Measurements from ENCODE around the gene TBCCD1.
"Not testable (repeated sequence)": the region's sequence is repeated elsewhere in the genome, so short reads cannot be mapped to it uniquely, and the experiment has no call there.

The TBCCD1 gene

DNA sequence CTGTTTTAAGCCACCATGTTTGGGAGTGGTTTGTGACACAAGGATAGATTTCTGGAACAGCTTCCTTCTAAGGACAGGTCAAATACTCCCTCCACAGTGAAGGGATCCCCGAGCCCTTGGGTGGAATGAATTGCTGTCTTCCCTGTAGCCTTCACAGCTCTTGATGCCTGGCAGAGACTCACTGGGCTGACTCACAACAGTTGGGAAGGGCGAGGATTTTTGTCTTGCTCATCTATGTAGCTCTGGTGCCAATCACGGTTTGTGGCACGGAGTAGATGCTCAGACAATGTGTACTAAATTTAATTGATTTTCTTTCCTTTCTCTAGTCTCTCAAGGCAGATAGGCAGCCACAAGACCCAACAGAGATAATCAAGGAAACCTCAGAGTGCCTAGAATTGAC, 49.9 kb downstream of the TBCCD1 start:
- no peak for DNase-seq

DNA sequence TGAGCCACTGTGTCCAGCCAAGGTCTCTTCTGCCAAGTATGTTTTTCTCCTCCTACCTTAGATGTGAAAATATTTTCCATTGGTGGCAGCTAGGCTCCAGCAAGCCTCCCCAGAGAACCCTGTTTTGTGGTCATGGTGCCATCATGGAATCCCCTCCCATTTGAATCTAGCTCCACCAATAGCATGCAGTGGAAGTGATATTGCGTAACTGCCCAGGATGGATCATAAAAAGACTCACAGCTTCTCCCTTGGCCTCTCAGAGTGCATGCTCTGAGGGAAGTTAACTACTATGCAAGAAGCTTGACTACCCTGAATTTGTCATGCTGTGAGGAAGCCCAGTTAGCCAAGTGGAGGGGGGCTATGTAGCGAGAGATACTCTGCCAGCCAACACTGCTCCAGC, 50.5 kb downstream of the TBCCD1 start:
- no peak for DNase-seq

DNA sequence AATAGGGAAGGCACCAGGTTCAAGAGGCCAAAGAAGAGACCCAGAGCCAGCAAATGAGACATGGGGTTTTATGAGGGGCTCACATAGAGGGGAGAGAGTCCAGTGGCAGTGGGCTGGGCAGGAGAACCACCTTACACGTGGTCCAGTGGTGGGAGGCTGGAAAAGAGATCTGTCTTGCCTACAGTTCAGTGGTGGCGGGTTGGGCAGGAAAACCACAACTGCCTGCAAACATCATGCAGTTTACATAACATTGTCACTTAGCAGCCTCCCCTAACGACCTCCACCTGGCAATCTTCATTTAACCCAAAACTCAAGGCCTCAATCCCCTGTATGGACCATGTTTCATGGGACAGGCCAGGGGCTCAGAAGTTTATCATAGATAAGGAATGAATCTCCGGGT, 52.0 kb downstream of the TBCCD1 start:
- DNase-seq = no peak

DNA sequence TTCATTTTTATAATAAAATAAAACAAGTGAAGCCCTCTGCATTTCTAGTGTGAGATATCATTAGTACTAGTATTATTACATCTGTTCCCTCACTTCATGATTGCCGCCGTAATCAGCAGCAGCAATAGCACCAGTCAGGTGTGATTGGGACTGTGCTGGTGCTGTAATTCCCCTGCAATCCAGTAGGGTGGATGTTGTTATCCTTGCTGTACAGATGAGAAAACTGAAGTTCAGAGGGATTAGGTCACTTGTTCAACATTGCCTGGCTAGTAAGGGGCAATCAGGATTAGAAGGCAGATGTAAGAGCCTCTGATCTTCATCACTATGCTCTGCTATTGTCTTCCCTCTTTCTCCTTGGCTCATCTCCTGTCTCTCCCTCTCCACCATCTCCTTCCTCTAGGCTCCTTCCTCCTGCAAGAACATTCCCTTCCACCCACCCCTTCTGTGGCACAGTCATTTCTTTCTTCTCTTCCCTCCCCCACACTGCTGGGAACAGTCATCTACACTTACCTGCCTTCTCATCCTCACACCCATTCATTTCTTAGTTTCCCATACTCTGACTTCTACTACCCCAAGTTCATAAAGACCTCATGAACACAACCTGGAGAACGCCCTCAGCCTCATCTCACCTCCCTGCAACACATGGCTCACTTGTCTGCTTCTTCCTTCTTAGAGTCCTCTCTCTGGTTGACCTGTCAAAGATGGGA, 52.7 kb downstream of the TBCCD1 start:
- DNase-seq = peak; percentile 13

DNA sequence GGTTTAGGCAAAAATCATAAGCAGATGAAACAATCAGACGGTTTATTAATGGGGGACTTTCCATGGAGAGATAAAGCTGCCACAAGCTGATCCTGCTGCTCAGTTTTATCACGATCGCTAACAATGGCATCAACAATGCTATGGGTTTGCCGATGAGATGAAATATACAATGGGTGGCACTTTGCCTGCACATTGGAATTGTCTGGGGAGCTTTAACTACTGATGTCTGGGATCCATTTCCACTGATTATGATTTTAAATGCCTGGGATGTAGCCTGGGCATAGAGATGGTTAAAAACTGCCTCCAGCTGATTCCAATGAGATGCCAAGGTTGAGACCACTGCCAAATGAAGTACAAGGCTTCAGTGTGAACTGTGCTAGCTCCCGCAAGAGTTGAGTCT, 53.8 kb downstream of the TBCCD1 start:
- DNase-seq = no peak

DNA sequence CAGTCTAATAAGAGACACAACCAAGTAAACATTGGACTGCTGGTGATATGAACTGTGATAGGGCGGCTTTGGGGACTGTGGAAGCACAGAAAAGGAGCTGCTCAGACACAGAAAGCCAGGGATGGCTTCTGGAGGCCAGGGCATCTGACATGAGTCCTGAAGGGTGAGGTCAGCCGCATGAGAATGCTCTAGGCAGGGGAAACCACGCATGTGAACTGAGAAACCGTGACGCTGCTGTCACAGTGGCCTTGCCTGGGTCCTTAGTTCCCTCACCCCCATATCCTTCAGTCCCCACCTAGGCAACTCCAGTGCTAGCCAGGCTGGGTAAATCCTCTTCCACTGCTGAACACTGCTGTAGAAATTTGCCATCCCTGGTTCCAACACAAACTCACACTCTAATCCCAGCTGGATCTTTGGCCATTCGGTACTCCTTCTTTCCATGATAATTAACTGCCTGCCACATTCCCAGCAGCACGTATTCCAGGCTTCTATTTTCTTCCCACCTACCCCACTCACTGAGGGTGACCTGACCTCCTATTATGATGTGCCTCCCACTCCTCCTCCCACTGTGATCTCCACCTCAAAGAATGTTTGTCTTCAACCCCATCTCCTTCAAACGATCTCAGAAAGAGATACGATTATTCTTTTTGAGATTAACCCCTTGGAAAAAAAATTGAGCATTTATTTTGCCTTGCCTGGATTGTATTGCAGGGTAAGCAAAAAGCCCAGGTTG, 54.4 kb downstream of the TBCCD1 start:
- no peak for DNase-seq

DNA sequence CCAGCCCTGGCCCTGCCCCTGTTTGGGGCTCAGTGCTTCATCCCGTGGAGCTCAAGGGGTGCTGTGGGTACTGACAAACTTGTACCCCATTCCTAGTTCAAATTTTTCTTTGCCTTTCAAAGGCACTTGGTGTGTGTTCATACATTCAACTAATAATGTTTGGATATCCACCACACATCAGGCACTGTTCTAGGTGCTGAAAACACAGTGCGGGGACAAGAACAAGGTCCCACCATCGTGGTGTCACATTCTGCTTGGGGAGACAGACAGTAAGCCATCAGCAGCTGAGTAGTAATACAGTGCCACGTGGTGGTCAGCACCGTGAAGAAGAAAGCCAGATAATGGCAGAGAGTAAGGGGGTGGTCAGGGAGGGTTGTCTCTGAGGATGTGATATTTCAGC, 55.4 kb downstream of the TBCCD1 start:
- DNase-seq = no peak

DNA sequence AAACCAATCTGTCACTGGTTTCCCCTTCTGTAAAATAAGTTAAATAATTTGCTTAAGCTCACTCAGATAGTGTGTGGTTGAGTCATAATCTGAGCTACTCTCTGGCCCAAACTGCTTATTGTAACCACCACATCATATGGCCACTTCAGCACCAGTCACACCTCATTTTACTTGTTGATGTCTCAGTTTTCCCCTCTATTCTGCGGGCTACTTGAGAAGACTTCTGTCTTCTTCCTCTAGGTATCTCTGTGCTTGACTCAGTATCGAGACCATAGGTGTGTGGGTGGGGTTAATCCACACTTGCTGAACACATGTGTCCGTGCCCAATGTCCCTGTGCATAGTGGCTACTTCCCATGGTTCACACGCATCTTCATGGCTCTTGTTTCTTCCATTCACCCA, 55.9 kb downstream of the TBCCD1 start:
- DNase-seq = no peak

DNA sequence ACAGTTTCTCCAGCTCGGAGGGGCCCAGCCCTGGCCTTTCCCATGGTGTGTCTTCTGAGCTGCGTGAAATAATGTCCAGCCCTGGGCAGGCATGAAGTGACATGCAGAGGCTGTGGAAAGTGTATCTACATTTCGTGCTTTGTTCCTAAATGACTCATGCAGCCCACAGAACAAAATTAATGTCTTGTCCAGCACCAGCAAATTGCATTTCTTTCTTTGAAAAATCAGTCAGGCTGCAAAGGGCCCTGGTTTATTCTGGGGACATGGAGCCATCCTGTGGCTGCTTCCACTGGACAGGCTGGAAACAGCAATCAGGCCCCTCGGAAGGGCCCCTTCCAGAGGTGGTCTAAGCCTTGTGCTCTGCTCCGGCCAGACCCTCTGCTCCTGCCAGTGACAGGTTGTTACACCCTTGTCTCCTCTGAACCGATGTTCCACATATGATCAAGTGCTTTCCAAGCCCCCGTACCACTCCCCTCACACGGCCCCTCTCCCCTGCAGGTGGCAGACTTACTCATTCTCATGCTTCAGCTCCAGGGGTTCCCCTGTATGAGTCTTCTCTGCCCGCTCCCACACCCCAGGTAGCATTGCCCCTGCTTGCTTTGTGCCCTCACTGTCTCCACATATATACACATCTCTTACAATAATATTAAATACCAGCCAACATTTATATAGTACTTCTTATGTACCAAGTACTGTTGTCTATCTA, 56.6 kb downstream of the TBCCD1 start:
- DNase-seq = no peak

DNA sequence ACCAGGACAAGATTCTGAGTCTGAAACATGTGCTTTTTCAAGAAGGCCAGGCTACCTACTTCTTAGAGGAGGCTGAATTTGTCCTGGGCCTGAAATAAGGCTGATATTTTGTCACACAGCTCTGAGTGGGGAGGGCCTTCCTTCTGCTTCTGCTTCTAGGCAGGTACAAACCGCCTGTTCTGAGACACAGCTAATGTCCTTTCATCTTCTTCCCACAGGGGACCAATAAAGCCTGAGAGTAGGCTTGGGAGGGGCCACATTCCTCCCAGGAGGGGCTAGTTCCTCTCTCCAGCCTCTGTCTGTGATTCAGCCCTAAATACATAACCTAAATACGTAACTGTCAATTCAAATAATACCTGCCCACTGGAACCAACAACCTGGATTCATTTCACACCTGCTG, 57.7 kb downstream of the TBCCD1 start:
- no peak for DNase-seq

DNA sequence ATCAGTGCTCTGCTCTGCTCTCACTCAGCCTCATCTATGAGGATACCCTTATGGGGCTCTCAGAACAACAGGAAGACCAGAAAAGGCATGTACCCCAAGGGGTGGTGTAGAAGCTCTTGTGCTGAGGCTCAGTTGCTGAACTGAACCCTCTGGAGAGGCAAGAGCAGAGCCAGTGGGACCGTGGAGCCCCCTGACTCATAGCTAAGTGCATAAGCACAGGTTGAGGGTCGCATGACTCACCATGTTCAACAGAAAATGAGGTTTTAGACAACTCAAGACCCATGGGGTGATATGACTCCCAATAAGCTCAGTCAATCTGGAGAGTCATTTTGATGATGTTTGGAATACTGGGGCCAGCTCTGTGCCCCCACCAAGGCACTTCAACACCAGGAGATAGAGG, 60.3 kb downstream of the TBCCD1 start:
- DNase-seq = no peak

DNA sequence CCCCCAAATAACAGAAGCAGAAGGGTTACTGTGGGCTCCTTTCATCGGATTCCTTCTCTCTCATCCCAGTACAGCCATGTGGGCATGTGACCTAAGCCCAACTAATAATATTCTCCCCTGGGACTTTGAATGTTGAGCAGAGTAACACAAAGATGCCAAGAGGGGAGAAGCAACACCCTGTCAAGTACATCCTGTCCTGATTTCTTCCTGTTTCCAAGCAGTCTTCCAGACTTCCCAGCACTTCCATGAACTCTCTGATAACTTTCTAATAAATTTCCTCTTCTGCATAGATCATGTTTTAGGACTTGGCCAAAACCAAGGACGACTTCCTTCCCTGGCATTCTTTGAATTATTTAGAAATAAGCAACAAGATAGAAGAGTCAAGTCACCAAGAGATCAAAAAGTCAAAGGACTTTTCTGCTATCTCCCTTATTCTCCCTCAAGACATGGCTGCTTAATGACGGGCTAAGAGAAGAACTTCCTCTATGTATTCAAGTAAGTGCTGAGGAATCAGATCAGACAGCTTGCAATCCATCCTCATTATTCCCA, 60.9 kb downstream of the TBCCD1 start:
- no peak for DNase-seq

DNA sequence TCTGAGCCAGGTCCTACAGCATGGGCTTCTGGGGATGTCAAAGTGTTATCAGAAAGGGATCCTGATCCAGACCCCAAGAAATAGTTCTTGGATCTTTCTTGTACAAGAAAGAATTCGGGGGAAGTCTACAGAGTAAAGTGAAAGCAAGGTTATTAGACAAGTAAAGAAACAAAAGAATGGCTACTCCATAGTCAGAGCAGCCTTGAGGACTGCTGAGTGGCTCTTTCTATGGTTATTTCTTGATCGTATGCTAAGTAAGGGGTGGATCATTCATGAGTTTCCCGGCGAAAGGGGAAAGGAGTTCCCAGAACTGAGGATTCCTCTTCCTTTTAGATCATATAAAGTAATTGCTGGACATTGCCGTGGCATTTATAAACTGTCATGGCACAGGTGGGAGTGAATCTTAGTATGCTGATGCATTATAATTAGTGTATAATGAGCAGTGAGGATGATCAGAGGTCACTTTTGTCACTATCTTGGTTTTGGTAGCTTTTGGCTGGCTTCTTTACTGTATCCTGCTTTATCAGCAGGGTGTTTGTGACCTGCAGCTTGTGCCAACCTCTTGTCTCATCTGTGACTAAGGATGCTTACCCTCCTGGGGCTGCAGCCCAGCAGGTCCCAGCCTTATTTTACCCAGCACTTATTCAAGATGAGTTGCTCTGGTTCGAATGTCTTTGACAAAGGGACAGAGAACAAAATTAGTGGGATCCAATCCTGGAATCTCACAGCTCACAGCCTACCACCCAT, 64.0 kb downstream of the TBCCD1 start:
- no peak for DNase-seq

DNA sequence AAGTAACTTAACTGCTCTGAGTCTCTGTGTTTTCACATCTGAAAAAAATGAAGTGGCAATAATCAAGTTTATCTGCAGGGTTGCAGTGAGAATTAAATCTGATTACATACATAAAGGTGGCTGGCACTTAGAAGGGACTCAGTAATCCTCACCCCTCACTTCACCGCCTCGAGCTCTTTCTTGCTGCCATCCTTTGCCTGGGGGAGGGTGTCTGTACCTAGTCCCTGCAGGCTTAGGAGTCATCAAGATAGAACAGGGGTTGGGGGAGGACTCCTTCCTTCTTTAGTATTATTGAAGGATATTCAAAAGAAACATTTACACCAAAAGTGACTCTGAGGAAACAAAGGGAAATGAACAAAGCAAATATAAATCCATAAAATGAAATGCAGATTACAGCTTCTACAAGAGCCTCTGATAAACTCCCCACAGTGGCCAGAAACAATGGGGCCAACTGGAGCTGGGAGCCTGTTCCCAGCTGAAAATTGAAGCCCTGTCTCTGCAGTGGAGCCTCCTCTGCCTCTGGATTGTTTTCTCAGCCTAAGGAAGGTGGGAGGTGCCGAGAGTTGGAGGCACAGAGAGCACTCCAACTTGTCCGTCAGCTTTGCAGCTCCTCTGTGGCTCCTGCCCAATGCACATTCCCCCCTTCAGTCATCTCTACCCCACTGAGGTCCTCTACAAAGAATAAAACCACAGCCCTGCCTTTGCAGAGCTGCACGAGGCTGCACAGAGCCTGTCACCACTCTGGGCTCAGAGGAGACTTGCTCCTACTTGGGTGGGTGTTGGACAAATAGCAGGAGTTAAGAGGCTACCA, 64.8 kb downstream of the TBCCD1 start:
- DNase-seq = no peak

DNA sequence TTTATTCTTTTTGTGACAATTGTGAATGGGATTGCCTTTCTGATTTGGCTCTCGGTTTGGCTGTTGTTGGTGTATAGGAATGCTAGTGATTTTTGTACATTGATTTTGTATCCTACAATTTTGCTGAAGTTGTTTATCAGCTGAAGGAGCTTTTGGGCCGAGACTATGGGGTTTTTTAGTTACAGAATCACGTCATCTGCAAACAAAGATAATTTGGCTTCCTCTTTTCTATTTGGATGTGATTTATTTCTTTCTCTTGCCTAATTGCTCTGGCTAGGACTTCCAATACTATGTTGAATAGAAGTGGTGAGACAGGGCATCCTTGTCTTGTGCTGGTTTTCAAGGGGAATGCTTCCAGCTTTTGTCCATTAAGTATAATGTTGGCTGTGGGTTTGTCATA, 67.2 kb downstream of the TBCCD1 start:
- DNase-seq = peak; percentile 18

DNA sequence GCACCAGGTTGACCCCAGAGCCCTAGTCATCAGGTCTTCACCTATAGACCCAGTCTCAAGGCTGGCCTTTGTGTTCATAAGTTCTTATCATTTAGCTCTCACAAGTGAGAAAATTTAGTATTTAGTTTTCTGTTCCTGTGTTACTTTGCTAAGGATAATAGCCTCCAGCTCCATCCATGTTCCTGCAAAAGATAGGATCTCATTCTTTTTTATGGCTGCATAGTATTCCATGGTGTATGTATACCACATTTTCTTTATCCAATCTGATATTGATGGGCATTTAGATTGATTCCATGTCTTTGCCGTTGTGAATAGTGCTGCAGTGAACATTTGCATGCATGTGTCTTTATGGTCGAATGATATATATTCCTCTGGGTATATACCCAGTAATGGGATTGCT, 69.1 kb downstream of the TBCCD1 start:
- DNase-seq = not testable (repeated sequence)

DNA sequence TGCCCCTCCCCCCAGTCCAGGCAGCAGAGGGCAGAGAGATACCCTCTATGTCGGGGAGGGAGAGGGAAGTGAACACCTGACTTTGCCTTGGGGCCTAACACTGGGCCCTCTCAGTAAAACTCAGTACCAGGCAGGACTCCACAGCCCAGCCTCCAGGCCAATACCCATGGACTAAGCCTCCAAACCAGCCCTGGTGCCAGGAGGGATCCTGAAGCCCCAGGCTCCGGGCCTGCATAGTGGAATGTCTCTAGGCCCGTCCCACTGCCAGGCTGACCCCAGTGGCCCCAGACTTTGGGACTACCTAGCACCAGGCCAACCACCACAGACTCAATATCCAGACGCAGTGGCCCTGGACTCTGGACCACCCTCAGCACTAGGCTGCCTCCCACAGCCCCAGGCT, 69.5 kb downstream of the TBCCD1 start:
- DNase-seq = no peak

DNA sequence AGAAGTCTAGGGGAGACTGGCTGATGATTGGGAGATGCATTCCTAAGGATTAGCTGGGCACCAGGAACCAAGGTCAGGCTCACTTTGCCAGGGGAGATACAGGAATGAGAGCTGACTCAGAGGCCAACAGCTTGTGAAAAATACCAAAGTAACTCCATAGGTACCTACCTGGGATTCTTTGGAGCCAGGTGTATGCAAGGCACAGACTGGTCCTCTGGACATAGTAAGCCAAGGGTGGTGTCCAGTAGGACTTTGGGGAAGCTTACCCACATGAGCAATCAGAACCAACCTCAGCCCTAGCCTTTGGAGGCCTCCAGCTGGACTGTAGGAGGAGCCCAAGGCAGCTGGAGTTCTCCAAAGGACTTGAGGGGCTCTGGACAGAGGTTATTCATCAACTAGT, 70.5 kb downstream of the TBCCD1 start:
- no peak for DNase-seq
